Peyer's patch (tissue), 4 donors: ENCODE results near the gene UHRF1. TPM values are rescaled to one million over a fixed set of nuclear protein-coding genes. Genes with fewer than 3 reads are reported as not detected.

Experiments used
- DNase-seq, 3 donors: peaks; one replicate each; pipeline ENCODE4 v3.0.0-alpha.2; 2017 to 2019
- H3K27ac ChIP-seq, 4 donors: fragments of 200-600 bp; sonication (generic); one replicate each; pipeline ENCODE4 v1.5.1; 2016 to 2019
- H3K27me3 ChIP-seq, 2 donors: fragments of 200-600 bp; sonication (generic); one replicate each; pipeline ENCODE4 v1.5.1; 2019
- H3K36me3 ChIP-seq, 3 donors: fragments of 200-600 bp; sonication (generic); one replicate each; pipeline ENCODE4 v1.5.1; 2016 to 2019
- H3K4me1 ChIP-seq, 4 donors: fragments of 200-600 bp; sonication (generic); one replicate each; pipeline ENCODE4 v1.5.1; 2016 to 2019
- H3K4me3 ChIP-seq, 4 donors: fragments of 200-600 bp; sonication (generic); 1 replicate in 3 of 4; 2 replicates in 1 of 4; pipeline ENCODE4 v1.5.1; 2016 to 2019; ENCODE audit warnings: mild to moderate bottlenecking in 1 of 4
- H3K9me3 ChIP-seq, 4 donors: fragments of 200-600 bp; sonication (generic); one replicate each; pipeline ENCODE4 v1.5.1; 2016 to 2019; ENCODE audit warnings: mild to moderate bottlenecking in 1 of 4
- POLR2A ChIP-seq, 2 donors: fragments of 450-650 bp; IDR thresholded peaks; one replicate each; pipeline ENCODE4 v1.5.1; 2017; ENCODE audit warnings: antibody characterized with exemption in 2 of 2, mild to moderate bottlenecking in 2 of 2, moderate library complexity in 2 of 2
- total RNA-seq, 4 donors: library from RNA; depleted of rRNA; stranded (reverse); fragments of >200 nt; gene quantifications; one replicate each; pipeline ENCODE4 v1.1.0, GENCODE V29; 2016
- TF ChIP-seq, protein P1 (sequence below), 6 experiments: fragments of 450-650 bp in 4 of 6; fragments of 200-600 bp in 2 of 6; sonication (generic) in 1 of 6; IDR thresholded peaks; one replicate each; pipeline ENCODE4 v1.5.1; 2017 to 2019; ENCODE audit warnings: antibody characterized with exemption in 6 of 6, mild to moderate bottlenecking in 3 of 6, moderate library complexity in 1 of 6

UHRF1 gene
- total RNA-seq, 4 donors from 2014 or later: 6.7 to 35.5 (median 8.0) TPM

DNA sequence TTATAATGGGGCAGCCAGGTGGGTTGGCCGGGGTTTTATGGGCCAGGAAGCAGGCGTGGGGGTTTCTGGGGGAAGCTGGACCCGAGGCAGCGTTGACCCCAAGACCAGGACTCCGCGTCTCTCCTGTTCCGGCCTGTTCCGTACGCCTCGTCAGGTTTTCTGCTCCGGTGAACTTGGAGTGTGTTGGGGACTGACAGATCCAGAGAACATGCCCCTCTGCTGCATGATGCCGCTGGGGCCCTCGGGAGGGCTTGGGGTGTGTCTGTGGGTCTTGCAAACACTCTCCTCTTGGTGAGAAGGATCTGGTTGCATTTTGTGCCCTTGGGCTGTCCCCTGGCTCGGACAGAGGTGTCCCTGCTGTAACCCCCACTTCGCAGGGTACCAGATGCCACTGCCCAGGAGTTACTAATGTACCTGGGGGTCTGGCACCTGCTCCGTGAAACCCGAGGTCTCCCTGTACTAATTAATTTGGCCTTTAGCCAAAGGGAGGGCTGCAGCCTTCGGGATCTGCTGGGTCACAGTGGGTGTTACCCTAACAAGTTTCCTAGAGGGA, 75.2 kb downstream of the UHRF1 start:
- TF ChIP-seq, protein P1, sequence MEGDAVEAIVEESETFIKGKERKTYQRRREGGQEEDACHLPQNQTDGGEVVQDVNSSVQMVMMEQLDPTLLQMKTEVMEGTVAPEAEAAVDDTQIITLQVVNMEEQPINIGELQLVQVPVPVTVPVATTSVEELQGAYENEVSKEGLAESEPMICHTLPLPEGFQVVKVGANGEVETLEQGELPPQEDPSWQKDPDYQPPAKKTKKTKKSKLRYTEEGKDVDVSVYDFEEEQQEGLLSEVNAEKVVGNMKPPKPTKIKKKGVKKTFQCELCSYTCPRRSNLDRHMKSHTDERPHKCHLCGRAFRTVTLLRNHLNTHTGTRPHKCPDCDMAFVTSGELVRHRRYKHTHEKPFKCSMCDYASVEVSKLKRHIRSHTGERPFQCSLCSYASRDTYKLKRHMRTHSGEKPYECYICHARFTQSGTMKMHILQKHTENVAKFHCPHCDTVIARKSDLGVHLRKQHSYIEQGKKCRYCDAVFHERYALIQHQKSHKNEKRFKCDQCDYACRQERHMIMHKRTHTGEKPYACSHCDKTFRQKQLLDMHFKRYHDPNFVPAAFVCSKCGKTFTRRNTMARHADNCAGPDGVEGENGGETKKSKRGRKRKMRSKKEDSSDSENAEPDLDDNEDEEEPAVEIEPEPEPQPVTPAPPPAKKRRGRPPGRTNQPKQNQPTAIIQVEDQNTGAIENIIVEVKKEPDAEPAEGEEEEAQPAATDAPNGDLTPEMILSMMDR (IDR thresholded peaks at IDR 0.05): no peak
- TF ChIP-seq POLR2A (IDR thresholded peaks at IDR 0.05): no peak
- Histone ChIP-seq H3K36me3 (no peaks in the 10 kb centered on the region), H3K27me3 (no peaks in the 10 kb centered on the region), H3K4me3 (no peak overlapping the region), H3K4me1 (peaks cover 0 to 8% (median 0%) of the 10 kb centered on the region in 4 donors), H3K27ac (no peak overlapping the region), H3K9me3 (no peaks in the 10 kb centered on the region)
- no peak for DNase-seq

DNA sequence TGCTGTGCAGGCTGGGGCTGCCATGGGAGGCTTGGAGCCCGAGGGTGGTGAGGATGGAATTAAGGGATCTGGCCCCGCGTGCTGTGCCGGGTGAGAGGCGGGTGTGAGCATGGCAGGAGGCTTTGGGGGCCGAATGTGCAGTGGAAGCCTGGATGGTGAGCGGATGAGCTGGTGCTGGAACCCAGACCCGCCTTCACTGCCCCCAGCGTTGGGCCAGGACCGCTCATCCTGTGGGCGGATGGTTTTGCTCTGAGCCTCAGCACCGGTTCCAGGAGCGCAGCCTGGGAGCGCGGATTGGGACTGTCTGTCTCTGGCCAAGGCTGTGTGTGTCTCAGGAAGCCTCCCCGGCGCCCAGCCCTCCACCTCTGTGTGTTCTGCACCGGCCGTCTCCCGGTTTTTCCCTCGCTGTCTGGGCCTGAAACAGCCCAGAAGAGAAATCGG, 76.3 kb downstream of the UHRF1 start:
- Histone ChIP-seq H3K4me3 (no peak overlapping the region), H3K9me3 (no peaks in the 10 kb centered on the region), H3K27ac (no peak overlapping the region), H3K27me3 (no peaks in the 10 kb centered on the region), H3K36me3 (no peaks in the 10 kb centered on the region), H3K4me1 (peaks cover 0 to 8% (median 0%) of the 10 kb centered on the region in 4 donors)
- TF ChIP-seq POLR2A (IDR thresholded peaks at IDR 0.05): no peak
- TF ChIP-seq, protein P1 (IDR thresholded peaks at IDR 0.05): no peak
- no peak for DNase-seq

- TF ChIP-seq, protein P1 (IDR thresholded peaks at IDR 0.05): no peak
- no peak for TF ChIP-seq POLR2A (IDR thresholded peaks at IDR 0.05)
- no peak overlapping the region for H3K4me3 ChIP-seq
- DNase-seq: no peak
- H3K9me3 ChIP-seq: no peaks in the 10 kb centered on the region
- H3K36me3 ChIP-seq: no peaks in the 10 kb centered on the region
- no peaks in the 10 kb centered on the region for H3K27me3 ChIP-seq
- H3K27ac ChIP-seq: no peak overlapping the region
- peaks cover 0 to 8% (median 0%) of the 10 kb centered on the region in 4 donors for H3K4me1 ChIP-seq
Measured at GRCh38 chr19:4986056-4986455, 76.8 kb downstream of the UHRF1 start.

- Histone ChIP-seq H3K27me3 (no peaks in the 10 kb centered on the region), H3K4me3 (no peak overlapping the region), H3K4me1 (peaks cover 0 to 8% (median 0%) of the 10 kb centered on the region in 4 donors), H3K36me3 (no peaks in the 10 kb centered on the region), H3K9me3 (no peaks in the 10 kb centered on the region), H3K27ac (no peak overlapping the region)
- TF ChIP-seq, protein P1 (IDR thresholded peaks at IDR 0.05): no peak
- no peak for TF ChIP-seq POLR2A (IDR thresholded peaks at IDR 0.05)
- DNase-seq: no peak
Measured at GRCh38 chr19:4986471-4986891, 77.2 kb downstream of the UHRF1 start.

GRCh38 chr19:4987256-4987655, 78.0 kb downstream of the UHRF1 start:
- Histone ChIP-seq H3K9me3 (no peaks in the 10 kb centered on the region), H3K27ac (no peak overlapping the region), H3K27me3 (no peaks in the 10 kb centered on the region), H3K36me3 (no peaks in the 10 kb centered on the region), H3K4me1 (peaks cover 0 to 8% (median 0%) of the 10 kb centered on the region in 4 donors), H3K4me3 (no peak overlapping the region)
- no peak for DNase-seq
- no peak for TF ChIP-seq POLR2A (IDR thresholded peaks at IDR 0.05)
- TF ChIP-seq, protein P1 (IDR thresholded peaks at IDR 0.05): no peak
